HG02938 (cell line): ENCODE data around the gene DNMT3A.
A peak's percentile ranks its signal among the peaks of the same experiment; 100 is the strongest.

ENCODE experiments used
- ATAC-seq: cut with Tn5 transposase; IDR thresholded peaks from one replicate; pipeline ENCODE4 v1.9.1; 2021; ENCODE audit warnings: mild to moderate bottlenecking, moderate library complexity; ENCODE audit not compliant: unreplicated experiment

Gene DNMT3A

DNA sequence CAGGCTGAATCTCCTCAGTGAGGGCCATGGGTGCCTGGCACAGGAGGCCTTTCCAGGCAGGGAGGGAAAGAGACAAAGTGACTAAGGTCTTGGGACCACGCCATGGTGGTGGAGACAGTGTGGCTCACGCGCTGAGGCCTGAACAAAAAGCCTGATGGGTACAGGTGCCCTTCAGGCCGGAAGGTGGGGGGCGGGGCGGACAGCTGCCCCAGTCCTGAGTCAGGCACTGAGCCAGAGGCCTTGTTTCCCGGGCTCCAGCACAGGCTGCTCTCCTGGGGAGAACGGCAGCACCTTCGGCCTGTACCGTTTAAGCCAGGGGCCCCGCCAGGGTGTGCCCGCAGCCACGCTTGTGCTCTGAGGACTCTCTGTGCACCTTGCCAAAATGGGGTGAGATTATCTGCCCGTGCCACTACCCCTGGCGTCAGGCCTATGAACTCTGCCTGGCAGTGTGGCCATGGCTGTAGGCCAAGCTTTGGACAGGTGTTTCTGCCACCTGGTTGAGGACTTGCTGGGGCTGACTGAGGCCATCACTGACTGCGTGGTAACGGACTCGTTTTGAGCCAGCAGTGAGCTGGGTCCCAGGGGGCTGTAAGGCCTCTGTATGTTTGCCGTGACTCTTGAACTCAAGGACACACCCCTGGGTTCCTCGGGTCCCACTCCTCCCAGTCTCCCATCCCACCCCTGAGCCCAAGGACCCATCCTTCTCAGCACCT lies 31.7 kb upstream of the DNMT3A start:
- ATAC-seq = no peak

DNA sequence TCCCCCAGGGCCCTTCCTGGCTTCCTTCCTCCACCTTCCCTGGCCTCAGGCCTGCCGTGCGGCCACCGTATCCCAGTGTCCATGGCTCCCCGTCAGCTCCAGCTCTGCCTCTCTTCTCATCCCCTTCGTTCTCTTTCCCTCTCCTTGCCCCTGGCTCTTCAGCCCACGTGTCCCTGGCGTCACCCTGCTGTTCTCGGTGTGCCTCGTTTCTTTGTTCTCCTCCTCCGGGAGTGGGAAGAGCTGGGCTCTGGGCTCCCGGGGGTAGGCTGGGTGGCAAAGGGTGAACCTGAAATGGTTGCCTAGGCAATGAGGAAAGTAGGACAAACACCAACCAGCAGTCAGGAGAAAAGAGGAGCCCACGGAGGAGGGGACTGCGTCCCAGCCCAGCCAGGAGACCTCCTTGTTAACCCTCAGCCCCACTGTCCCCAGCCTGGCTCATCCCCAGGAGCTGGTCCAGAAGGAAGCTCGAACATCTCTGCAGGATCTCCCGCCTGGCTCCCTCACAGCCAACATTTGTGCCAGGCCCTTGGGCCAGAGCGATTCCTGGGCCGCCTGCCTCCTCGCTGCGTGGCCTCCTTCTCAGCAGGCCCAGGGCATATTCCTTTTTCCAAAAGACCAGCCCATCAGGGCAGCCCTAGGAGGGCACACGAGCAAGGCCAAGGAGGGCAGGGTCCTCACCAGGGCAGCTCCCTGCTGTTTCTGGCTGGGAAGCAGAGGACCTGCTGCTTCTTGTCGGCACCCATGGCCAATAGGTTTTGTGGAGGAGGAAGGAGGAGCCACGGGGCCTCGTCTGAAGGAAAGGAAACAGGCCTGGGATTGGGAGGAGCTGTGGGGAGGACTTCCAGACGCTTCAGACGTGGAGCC lies 30.9 kb upstream of the DNMT3A start:
- no peak for ATAC-seq

GRCh38 chr2:25371253-25372241 lies 29.8 kb upstream of the DNMT3A start:
- ATAC-seq = no peak

GRCh38 chr2:25369876-25370275 lies 28.2 kb upstream of the DNMT3A start:
- no peak for ATAC-seq

DNA sequence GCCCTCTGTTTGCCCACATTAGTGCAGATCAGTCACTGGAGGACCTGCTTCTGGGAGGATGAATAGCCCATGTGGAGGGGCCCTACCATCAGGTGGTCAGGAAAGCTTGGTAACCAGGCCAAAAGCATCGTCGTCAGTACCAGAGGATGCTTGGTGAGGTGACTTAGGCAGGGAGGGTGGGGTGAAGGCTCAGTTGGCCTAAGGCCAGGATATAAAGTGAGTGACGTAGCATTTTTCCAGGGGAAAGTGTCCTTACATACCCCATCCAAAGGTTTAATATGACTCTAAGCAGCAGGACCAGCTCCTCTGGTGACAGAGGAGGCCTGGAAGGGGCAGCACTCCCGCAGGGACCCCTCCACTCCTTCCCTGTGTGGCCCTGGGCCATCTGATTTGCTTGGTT lies 27.7 kb upstream of the DNMT3A start:
- no peak for ATAC-seq

DNA sequence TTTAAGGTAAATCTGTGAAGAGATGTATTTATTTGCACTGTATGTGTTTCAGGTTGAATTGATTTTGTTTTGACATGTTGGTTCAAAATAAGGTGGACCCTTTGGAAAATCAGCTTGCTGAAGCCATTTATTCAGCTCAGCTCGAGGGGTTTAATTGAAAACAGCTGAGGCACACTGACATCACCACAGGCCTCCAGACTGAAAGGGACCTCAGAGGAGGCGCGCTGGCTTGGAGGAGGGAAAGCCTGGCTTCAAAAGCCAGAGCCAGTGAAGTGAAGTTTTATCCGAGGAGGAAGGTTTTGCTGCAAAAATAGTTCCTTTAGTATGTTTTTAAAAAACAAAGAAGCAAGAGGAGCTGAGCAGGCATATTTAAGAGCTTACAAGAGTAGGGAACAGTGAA lies 26.9 kb upstream of the DNMT3A start:
- no peak for ATAC-seq

DNA sequence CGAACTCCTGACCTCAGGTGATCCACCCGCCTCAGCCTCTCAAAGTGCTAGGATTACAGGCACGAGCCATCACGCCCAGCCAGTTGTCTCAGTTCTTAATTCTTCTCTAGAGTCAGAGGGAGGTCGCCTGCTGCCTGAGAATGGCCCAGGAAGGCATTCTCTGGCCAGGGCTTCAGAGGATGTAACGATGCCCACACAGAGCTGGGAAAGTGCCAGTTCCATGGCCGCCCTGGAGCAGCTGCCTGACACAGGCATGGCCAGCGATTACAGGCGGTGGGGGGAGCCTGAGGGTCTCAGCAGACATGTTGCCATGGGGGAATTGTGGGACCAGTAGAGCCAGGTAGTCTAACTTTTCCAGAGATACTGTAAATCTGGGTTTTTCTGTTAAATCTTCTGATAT lies 25.6 kb upstream of the DNMT3A start:
- no peak for ATAC-seq

DNA sequence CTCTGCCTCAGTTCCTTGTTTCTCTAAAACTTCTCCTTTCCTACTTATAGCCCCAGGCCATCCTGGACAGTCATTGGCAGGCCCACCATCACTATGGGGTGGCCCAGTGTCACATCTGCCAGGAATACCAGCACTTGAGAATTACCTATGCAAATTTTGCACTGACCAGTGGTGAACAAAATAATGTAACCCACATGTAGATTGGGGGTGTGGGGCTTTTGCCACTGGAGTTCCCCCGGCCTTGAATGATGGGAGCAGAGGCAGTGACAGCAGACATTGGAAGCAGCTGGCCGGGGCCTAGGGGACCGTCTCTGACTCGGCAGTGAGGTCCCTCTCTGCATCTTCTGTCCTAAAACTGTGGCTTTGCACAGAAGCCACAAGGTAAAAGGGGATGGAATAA lies 24.9 kb upstream of the DNMT3A start:
- no peak for ATAC-seq

DNA sequence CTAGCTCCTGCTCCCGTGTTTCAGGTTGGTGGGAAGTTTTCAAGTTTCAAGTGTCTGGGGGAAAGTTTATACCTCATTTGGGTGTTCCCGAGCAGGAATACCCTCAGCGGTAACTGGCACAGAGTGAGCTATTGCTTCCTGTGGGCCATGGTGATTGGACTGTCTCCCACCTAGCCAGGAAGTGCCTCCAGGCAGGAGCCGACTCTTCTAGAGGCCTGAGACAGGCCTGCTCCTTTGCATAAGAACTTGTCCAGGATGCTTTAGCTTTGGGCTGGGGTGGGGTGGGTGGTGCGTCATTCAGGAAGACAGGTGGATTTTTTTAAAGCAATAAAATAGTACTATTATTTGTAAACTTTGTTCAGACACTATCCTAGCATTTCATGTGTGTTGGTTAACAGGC lies 23.5 kb upstream of the DNMT3A start:
- no peak for ATAC-seq

DNA sequence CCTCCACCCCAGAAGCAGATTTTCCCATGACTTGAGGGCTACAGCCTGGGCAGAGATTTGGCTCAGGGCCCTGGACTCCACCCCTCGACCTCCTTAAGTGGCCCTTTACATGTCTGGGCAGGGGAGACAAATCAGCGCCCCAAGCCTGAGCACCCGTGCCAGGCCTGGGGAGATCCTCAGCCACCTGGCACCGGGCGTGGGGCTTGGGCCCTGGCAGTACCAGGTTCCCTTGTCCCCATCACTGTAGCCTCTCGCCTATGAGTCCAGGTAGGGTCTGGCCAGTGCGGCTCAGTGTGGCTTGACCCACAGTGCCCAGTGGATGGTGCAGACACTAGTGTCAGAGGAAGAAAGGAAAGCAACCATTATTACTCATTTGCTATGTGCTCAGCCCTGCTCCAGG lies 22.0 kb upstream of the DNMT3A start:
- ATAC-seq = no peak

- ATAC-seq = peak; percentile 68
These were observed 20.9 kb upstream of the DNMT3A start for GRCh38 chr2:25362434-25363145.

DNA sequence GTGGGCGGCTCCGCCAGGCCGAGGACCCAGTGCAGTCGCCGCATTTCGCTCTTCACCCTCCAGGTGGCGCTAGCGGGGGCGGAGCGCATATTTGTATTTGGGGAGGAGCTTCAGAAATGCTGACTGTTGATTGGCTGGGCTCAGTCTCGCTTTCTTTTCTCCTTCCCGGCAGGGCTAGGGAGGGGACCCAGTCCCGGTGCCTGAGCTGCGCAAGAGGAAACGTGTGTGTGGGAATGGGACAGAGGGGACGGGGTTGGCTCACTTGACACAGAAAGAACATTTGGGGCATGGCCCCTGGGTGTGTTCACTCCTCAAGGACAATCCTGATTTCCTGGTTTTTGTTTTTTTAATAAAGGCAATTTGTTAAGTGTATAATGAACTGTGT lies 20.3 kb upstream of the DNMT3A start:
- peak; percentile 84 for ATAC-seq

DNA sequence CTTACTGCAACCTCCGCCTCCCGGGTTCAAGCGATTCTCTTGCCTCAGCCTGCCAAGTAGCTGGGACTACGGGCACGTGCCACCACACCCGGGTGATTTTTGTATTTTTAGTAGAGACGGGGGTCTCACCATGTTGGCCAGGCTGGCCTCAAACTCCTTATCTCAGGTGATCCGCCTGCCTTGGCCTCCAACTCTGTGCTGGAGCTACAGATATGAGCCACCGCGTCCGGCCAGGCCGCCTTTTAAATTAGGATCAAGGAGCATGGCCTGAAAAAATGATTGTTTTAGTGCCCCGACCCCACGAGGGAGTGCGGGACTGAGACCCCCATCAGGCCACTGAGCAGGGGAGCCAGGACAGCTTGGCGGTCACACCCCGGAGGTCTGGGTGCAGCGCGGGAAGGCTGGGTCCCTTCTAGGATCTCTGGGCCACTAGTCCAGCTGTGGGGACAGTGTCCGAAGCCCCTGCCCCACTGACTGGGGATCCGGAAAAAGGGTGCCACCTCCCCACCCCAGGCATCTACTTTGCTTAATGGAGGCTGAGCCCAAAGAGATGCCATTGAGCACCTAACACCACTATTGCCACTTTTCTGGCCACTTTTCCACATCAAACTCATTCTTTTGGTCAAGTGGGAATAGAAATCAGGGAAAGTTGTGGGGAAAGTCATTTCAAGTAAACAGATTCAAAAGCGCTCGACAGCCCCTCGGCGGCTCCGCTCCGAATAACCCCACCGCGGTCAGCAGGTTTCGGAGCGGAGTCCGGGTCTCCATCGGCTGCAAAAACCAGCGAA lies 19.7 kb upstream of the DNMT3A start:
- ATAC-seq = no peak

- ATAC-seq = no peak
These were observed 17.1 kb upstream of the DNMT3A start for GRCh38 chr2:25358836-25359235.

DNA sequence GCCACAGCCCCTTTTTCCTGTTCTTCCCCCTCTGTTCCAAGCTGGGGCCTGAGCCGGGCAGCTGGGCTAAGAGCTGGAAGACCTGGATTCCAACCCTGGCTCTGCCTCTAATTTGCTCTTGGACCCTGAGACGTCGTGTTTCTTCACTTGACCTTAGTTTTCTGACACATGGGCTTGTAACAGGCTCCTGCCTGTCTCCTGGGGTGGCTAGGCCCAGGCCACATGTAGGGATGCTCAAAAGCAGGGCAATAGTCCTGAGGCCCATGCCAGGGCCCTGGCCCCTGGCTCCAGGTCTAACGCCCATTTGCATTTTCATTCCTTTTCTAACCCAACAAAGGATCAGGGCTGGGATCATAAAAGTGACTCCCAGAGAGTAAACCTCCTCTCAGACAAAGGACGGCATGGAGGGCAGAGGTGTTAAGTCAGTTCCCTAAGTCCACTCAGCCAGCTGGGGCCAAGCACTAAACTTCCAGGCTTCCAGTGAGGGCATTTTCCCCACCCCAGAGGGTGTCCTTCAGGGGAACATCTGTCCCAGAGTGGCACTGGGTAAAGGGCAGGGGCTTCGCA lies 16.6 kb upstream of the DNMT3A start:
- no peak for ATAC-seq

DNA sequence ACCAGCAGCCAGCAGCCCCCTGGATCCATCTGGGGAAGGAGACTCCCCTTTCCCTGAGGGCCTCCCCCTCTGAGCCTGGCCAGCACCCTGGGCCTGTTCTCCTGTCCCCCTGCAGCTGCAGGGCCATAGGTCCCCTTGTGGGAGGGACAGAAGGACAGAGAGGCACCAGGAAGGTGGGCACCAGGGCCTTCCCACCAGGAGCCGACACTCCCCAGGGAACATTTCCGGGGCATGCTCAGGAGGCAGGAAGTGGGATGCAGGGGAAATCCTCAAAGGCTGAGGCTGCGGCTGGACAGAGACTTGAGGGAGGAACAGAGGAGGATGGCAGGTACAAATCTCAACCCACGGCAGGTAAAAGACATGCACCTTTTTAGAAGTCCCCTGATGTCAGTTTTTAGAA lies 14.4 kb upstream of the DNMT3A start:
- no peak for ATAC-seq

GRCh38 chr2:25355270-25355669 lies 13.5 kb upstream of the DNMT3A start:
- no peak for ATAC-seq

GRCh38 chr2:25354116-25354515 lies 12.4 kb upstream of the DNMT3A start:
- ATAC-seq = no peak

DNA sequence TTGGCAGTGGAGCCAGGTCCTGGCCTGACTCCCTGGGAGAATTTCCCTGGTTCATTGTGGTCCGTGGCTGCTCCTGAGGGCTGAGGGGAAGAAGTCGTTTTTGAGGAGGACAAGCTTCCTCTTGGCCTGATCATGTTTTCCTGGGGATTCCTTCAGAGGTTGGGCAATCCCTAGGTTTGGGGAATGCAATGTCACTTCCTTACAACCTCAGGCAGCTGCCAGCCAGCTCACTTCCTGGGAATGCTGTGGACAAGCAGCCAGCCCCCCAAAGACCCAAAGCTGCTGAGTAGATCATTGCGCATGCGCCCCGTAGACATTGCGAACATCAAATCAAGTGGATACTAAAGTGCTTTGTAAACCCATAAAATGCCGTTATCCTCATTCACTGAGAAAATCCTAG lies 7.7 kb upstream of the DNMT3A start:
- no peak for ATAC-seq
